ENCODE measurements around the gene DARS2.
"Not testable (repeated sequence)": the region's sequence is repeated elsewhere in the genome, so short reads cannot be mapped to it uniquely, and the experiment has no call there.

The DARS2 gene

DNA sequence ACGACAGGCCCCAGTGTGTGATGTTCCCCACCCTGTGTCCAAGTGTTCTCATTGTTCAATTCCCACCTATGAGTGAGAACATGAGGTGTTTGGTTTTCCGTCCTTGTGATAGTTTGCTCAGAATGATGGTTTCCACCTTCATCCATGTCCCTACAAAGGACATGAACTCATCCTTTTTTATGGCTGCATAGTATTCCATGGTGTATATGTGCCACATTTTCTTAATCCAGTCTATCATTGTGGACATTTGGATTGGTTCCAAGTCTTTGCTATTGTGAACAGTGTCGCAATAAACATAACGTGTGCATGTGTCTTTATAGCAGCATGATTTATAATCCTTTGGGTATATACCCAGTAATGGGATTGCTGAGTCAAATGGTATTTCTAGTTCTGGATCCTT lies 56.6 kb downstream of the DARS2 start:
- H3K36me3 ChIP-seq (ENCODE audit: control insufficient read depth, insufficient read depth, low read length), result peaks cover 12% of the 10 kb centered on the region
- H3K27ac ChIP-seq (ENCODE audit: insufficient read depth, low read length, poor library complexity, severe bottlenecking); H3K4me1 ChIP-seq (ENCODE audit: control insufficient read depth, insufficient read depth, low read length, poor library complexity, severe bottlenecking); H3K4me3 ChIP-seq (ENCODE audit: insufficient read depth, low read depth, low read length, poor library complexity, severe bottlenecking); H3K27me3 ChIP-seq (replicated peaks; ENCODE audit: control insufficient read depth, insufficient read depth, low read length, poor library complexity, severe bottlenecking); H3K9me3 ChIP-seq (ENCODE audit: control insufficient read depth, low read length); DNase-seq: not testable (repeated sequence)

DNA sequence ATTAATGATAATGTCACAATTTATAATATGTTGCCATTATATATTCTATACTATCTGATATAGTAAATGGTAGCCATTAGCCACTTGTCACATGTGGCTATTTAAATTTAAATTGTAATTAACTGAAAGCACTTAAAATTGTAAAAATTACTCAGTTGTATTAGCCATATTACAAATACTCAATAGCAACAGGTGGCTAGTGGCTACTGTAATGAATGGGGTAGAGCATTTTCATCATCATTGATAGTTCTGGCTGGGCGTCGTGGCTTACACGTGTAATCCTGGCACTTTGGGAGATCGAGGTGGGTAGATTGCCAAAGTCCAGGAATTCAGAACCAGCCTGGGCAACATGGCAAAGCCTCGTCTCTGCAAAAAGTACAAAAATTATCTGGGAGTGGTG lies 60.2 kb downstream of the DARS2 start:
- H3K27me3 ChIP-seq (replicated peaks; ENCODE audit: control insufficient read depth, insufficient read depth, low read length, poor library complexity, severe bottlenecking), result no peaks in the 10 kb centered on the region
- no peak for DNase-seq
- no peaks in the 10 kb centered on the region for H3K9me3 ChIP-seq (ENCODE audit: control insufficient read depth, low read length)
- H3K4me1 ChIP-seq (ENCODE audit: control insufficient read depth, insufficient read depth, low read length, poor library complexity, severe bottlenecking), result no peaks in the 10 kb centered on the region
- H3K36me3 ChIP-seq (ENCODE audit: control insufficient read depth, insufficient read depth, low read length), result peaks cover 20% of the 10 kb centered on the region
- no peak overlapping the region for H3K4me3 ChIP-seq (ENCODE audit: insufficient read depth, low read depth, low read length, poor library complexity, severe bottlenecking)
- H3K27ac ChIP-seq (ENCODE audit: insufficient read depth, low read length, poor library complexity, severe bottlenecking), result no peak overlapping the region

- Histone ChIP-seq H3K36me3 (ENCODE audit: control insufficient read depth, insufficient read depth, low read length) (peaks cover 20% of the 10 kb centered on the region), H3K9me3 (ENCODE audit: control insufficient read depth, low read length) (no peaks in the 10 kb centered on the region), H3K27me3 (replicated peaks; ENCODE audit: control insufficient read depth, insufficient read depth, low read length, poor library complexity, severe bottlenecking) (no peaks in the 10 kb centered on the region), H3K4me1 (ENCODE audit: control insufficient read depth, insufficient read depth, low read length, poor library complexity, severe bottlenecking) (no peaks in the 10 kb centered on the region), H3K27ac (ENCODE audit: insufficient read depth, low read length, poor library complexity, severe bottlenecking) (no peak overlapping the region), H3K4me3 (ENCODE audit: insufficient read depth, low read depth, low read length, poor library complexity, severe bottlenecking) (no peak overlapping the region)
- no peak for DNase-seq
Measured at GRCh38 chr1:173886746-173887611, 62.5 kb downstream of the DARS2 start.

DNA sequence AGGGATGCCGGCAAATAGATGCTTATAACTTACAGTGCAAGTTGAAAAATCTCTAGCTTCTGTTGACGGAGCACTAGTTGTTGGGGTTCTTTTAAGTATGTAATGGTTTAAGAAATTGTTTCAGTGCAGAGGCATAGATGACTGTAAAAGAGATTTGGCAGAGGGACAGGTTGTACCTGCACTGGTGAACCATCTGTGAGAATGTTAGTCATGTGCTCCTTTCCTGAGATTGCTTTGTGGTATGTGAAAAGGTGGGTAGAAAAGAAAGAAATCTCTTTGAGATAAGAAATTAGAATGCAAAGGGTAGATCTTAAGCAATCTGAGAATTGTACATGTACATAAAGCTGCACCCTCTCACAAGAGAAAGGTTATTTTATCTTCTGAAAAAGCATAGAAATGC lies 63.2 kb downstream of the DARS2 start:
- H3K36me3 ChIP-seq (ENCODE audit: control insufficient read depth, insufficient read depth, low read length), result peaks cover 20% of the 10 kb centered on the region
- H3K4me3 ChIP-seq (ENCODE audit: insufficient read depth, low read depth, low read length, poor library complexity, severe bottlenecking), result no peak overlapping the region
- no peaks in the 10 kb centered on the region for H3K4me1 ChIP-seq (ENCODE audit: control insufficient read depth, insufficient read depth, low read length, poor library complexity, severe bottlenecking)
- no peaks in the 10 kb centered on the region for H3K27me3 ChIP-seq (replicated peaks; ENCODE audit: control insufficient read depth, insufficient read depth, low read length, poor library complexity, severe bottlenecking)
- no peak overlapping the region for H3K27ac ChIP-seq (ENCODE audit: insufficient read depth, low read length, poor library complexity, severe bottlenecking)
- DNase-seq, result no peak
- no peaks in the 10 kb centered on the region for H3K9me3 ChIP-seq (ENCODE audit: control insufficient read depth, low read length)

GRCh38 chr1:173888749-173889148 lies 64.3 kb downstream of the DARS2 start:
- Histone ChIP-seq H3K27ac (ENCODE audit: insufficient read depth, low read length, poor library complexity, severe bottlenecking) (no peak overlapping the region), H3K9me3 (ENCODE audit: control insufficient read depth, low read length) (no peaks in the 10 kb centered on the region), H3K36me3 (ENCODE audit: control insufficient read depth, insufficient read depth, low read length) (peaks cover 20% of the 10 kb centered on the region), H3K27me3 (replicated peaks; ENCODE audit: control insufficient read depth, insufficient read depth, low read length, poor library complexity, severe bottlenecking) (no peaks in the 10 kb centered on the region), H3K4me3 (ENCODE audit: insufficient read depth, low read depth, low read length, poor library complexity, severe bottlenecking) (no peak overlapping the region), H3K4me1 (ENCODE audit: control insufficient read depth, insufficient read depth, low read length, poor library complexity, severe bottlenecking) (no peaks in the 10 kb centered on the region)
- no peak for DNase-seq

DNA sequence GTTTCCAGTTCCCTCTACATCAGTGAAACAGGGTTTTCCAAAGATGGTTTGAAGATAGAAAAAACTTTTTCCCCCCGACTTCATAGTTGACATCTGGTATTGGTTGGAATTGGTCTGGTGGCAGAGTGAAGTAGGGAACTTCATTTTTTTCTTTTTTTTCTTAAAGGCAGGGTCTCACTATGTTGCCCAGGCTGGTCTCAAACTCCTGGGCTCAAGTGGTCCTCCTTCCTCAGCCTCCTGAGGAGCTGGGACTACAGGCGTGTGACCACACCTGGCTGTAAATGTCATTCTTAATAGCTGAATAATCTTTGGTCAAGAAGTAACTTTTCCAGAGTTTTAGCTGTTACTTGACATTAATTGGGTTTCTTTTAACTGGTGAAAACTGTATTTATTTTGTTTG lies 65.4 kb downstream of the DARS2 start:
- H3K4me1 ChIP-seq (ENCODE audit: control insufficient read depth, insufficient read depth, low read length, poor library complexity, severe bottlenecking), result no peaks in the 10 kb centered on the region
- H3K27ac ChIP-seq (ENCODE audit: insufficient read depth, low read length, poor library complexity, severe bottlenecking), result no peak overlapping the region
- H3K36me3 ChIP-seq (ENCODE audit: control insufficient read depth, insufficient read depth, low read length), result peaks cover 20% of the 10 kb centered on the region
- no peak overlapping the region for H3K4me3 ChIP-seq (ENCODE audit: insufficient read depth, low read depth, low read length, poor library complexity, severe bottlenecking)
- DNase-seq, result no peak
- no peaks in the 10 kb centered on the region for H3K9me3 ChIP-seq (ENCODE audit: control insufficient read depth, low read length)
- no peaks in the 10 kb centered on the region for H3K27me3 ChIP-seq (replicated peaks; ENCODE audit: control insufficient read depth, insufficient read depth, low read length, poor library complexity, severe bottlenecking)

GRCh38 chr1:173893611-173894010 lies 69.1 kb downstream of the DARS2 start:
- DNase-seq, result no peak
- Histone ChIP-seq H3K27me3 (replicated peaks; ENCODE audit: control insufficient read depth, insufficient read depth, low read length, poor library complexity, severe bottlenecking) (no peaks in the 10 kb centered on the region), H3K9me3 (ENCODE audit: control insufficient read depth, low read length) (no peaks in the 10 kb centered on the region), H3K4me3 (ENCODE audit: insufficient read depth, low read depth, low read length, poor library complexity, severe bottlenecking) (no peak overlapping the region), H3K4me1 (ENCODE audit: control insufficient read depth, insufficient read depth, low read length, poor library complexity, severe bottlenecking) (no peaks in the 10 kb centered on the region), H3K27ac (ENCODE audit: insufficient read depth, low read length, poor library complexity, severe bottlenecking) (no peak overlapping the region), H3K36me3 (ENCODE audit: control insufficient read depth, insufficient read depth, low read length) (no peaks in the 10 kb centered on the region)

GRCh38 chr1:173894189-173894588 lies 69.7 kb downstream of the DARS2 start:
- Histone ChIP-seq H3K36me3 (ENCODE audit: control insufficient read depth, insufficient read depth, low read length) (no peaks in the 10 kb centered on the region), H3K27ac (ENCODE audit: insufficient read depth, low read length, poor library complexity, severe bottlenecking) (no peak overlapping the region), H3K9me3 (ENCODE audit: control insufficient read depth, low read length) (no peaks in the 10 kb centered on the region), H3K4me1 (ENCODE audit: control insufficient read depth, insufficient read depth, low read length, poor library complexity, severe bottlenecking) (no peaks in the 10 kb centered on the region), H3K27me3 (replicated peaks; ENCODE audit: control insufficient read depth, insufficient read depth, low read length, poor library complexity, severe bottlenecking) (no peaks in the 10 kb centered on the region), H3K4me3 (ENCODE audit: insufficient read depth, low read depth, low read length, poor library complexity, severe bottlenecking) (no peak overlapping the region)
- no peak for DNase-seq

DNA sequence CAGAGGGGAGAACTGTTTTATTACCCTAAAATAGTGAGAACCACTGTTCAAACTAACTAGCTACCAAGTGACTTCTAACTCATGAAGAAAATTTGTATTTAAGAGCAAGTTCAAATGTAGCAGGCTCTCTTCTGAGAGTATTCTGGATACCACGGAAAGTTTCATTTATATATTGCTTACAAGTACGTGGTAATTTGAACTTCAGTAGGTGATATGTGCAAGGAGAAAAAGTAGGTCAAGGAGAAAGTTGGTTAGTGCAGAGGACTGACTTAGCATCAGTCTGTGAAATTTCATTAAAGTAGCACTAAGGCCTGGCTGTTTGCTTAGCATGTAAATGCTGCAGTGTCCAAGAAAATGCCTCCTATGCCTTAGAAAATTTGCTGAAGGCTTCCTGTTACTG lies 76.0 kb downstream of the DARS2 start:
- Histone ChIP-seq H3K9me3 (ENCODE audit: control insufficient read depth, low read length) (no peaks in the 10 kb centered on the region), H3K36me3 (ENCODE audit: control insufficient read depth, insufficient read depth, low read length) (no peaks in the 10 kb centered on the region), H3K27ac (ENCODE audit: insufficient read depth, low read length, poor library complexity, severe bottlenecking) (no peak overlapping the region), H3K27me3 (replicated peaks; ENCODE audit: control insufficient read depth, insufficient read depth, low read length, poor library complexity, severe bottlenecking) (no peaks in the 10 kb centered on the region), H3K4me1 (ENCODE audit: control insufficient read depth, insufficient read depth, low read length, poor library complexity, severe bottlenecking) (no peaks in the 10 kb centered on the region), H3K4me3 (ENCODE audit: insufficient read depth, low read depth, low read length, poor library complexity, severe bottlenecking) (no peak overlapping the region)
- DNase-seq, result no peak

DNA sequence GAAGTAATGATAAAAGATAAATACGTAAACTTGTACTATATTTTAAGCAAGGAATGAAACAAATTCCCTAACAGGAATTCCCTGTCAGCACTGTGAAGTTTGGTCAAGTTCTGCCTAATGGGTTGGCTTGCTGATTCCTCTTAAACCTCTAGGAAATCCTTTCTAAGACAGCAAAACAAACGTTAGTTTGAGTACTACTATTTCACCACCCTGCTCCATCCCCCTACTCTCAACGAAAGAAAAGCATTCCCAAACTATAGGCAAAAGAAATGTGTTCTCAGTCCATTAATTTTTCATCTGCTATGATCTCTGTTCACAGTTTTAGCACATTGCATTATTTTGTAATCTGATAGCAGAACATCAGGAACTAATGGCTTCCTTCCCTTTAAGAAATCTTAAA lies 76.5 kb downstream of the DARS2 start:
- no peak for DNase-seq
- no peak overlapping the region for H3K27ac ChIP-seq (ENCODE audit: insufficient read depth, low read length, poor library complexity, severe bottlenecking)

More for the DNA sequence above, 76.5 kb downstream of the DARS2 start:
- no peaks in the 10 kb centered on the region for H3K9me3 ChIP-seq (ENCODE audit: control insufficient read depth, low read length)
- H3K4me3 ChIP-seq (ENCODE audit: insufficient read depth, low read depth, low read length, poor library complexity, severe bottlenecking), result no peak overlapping the region
- no peaks in the 10 kb centered on the region for H3K4me1 ChIP-seq (ENCODE audit: control insufficient read depth, insufficient read depth, low read length, poor library complexity, severe bottlenecking)
- H3K36me3 ChIP-seq (ENCODE audit: control insufficient read depth, insufficient read depth, low read length), result no peaks in the 10 kb centered on the region
- no peaks in the 10 kb centered on the region for H3K27me3 ChIP-seq (replicated peaks; ENCODE audit: control insufficient read depth, insufficient read depth, low read length, poor library complexity, severe bottlenecking)

Measured in effector memory CD4-positive, alpha-beta T cell (primary cell).